GM23338 (cell line): Measurements from ENCODE around the gene SRSF3.

ENCODE experiments used
- EZH2 ChIP-seq: fragments of 200-600 bp; sonication (generic); IDR thresholded peaks from one replicate; pipeline ENCODE4 v1.8.0; 2017; ENCODE audit warnings: antibody characterized with exemption, mild to moderate bottlenecking, low read depth; ENCODE audit not compliant: unreplicated experiment
- EZH2phosphoT487 ChIP-seq: fragments of 200-600 bp; sonication (generic); IDR thresholded peaks from one replicate; pipeline ENCODE4 v1.8.1; 2018; ENCODE audit warnings: antibody characterized with exemption; ENCODE audit not compliant: unreplicated experiment
- POLR2AphosphoS5 ChIP-seq: IDR thresholded peaks from 2 replicates; pipeline ENCODE4 v1.6.1; 2016; ENCODE audit warnings: antibody characterized with exemption, low read depth
- TF ChIP-seq, protein P1 (sequence below), 2 experiments: fragments of 200-600 bp in 1 of 2; sonication (generic) in 1 of 2; conservative IDR thresholded peaks; 2 replicates each; pipeline versions ENCODE4 v1.5.1 to v1.6.1; 2016 to 2017; ENCODE audit warnings: antibody characterized with exemption in 2 of 2, low read depth in 2 of 2, mild to moderate bottlenecking in 2 of 2, moderate library complexity in 1 of 2

DNA sequence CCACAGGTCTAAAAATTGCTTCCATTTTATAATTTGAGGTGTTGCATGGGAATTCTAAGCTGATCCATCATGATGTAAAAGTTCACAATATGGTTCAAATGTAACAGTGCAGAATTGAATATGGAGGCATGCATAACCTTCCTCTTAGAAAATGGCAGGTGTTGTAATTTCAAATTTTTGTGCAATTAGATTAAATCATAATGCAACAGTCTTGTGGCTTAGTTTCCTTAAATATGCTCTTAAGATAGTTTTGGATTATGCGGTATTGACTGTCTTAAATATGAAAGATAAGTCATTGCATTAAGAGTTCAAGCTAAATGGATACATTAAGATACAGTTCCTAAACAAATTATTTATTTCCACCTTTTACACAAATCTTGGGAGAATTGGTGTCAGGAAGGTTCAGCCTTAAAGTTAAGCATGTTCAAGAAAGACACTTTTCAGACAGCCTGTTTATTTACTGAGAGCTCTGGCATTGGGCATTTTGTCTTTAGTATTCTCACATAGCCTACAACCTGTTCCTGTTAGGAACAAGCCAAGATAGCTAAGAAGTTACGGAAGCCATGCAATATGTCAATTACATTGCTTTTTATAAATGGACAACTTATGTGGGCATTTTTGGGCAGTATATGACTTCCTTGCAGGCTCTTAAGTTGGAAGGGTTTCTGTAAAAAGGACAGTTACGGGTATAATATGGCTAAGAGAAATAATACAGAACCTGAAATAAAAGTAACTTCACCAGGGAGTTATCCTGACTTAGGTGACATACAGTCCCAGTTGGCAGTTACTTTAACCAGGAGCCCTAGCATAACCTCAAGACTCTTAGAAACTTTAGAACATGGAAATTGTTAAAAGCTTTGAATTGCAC lies 9.3 kb downstream of the SRSF3 start:
- TF ChIP-seq EZH2 (no peak), POLR2AphosphoS5 (no peak; the same call in 1 of the 2 replicates), EZH2phosphoT487 (no peak)
- TF ChIP-seq, protein P1, sequence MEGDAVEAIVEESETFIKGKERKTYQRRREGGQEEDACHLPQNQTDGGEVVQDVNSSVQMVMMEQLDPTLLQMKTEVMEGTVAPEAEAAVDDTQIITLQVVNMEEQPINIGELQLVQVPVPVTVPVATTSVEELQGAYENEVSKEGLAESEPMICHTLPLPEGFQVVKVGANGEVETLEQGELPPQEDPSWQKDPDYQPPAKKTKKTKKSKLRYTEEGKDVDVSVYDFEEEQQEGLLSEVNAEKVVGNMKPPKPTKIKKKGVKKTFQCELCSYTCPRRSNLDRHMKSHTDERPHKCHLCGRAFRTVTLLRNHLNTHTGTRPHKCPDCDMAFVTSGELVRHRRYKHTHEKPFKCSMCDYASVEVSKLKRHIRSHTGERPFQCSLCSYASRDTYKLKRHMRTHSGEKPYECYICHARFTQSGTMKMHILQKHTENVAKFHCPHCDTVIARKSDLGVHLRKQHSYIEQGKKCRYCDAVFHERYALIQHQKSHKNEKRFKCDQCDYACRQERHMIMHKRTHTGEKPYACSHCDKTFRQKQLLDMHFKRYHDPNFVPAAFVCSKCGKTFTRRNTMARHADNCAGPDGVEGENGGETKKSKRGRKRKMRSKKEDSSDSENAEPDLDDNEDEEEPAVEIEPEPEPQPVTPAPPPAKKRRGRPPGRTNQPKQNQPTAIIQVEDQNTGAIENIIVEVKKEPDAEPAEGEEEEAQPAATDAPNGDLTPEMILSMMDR (conservative IDR thresholded peaks at IDR 0.05; ENCODE audit: low read depth in 2 of 2) = no peak
